GM21526 (cell line): ENCODE data around the gene NFATC2.
"Not testable (repeated sequence)": the region's sequence is repeated elsewhere in the genome, so short reads cannot be mapped to it uniquely, and the experiment has no call there.

ENCODE experiments used
- ATAC-seq: cut with Tn5 transposase; IDR thresholded peaks from one replicate; pipeline ENCODE4 v1.9.1; 2021; ENCODE audit warnings: moderate library complexity; ENCODE audit not compliant: unreplicated experiment, low FRiP score

Gene NFATC2

GRCh38 chr20:51481341-51481914 is 61.1 kb downstream of the NFATC2 start:
- no peak for ATAC-seq

- peak; percentile 59 for ATAC-seq
Measured at GRCh38 chr20:51480507-51481270, 61.8 kb downstream of the NFATC2 start.

- not testable (repeated sequence) for ATAC-seq
Measured at GRCh38 chr20:51476106-51476505, 66.4 kb downstream of the NFATC2 start.

GRCh38 chr20:51473771-51474170 is 68.7 kb downstream of the NFATC2 start:
- ATAC-seq = no peak

GRCh38 chr20:51473256-51473655 is 69.3 kb downstream of the NFATC2 start:
- ATAC-seq = no peak

GRCh38 chr20:51470907-51471411 is 71.6 kb downstream of the NFATC2 start:
- ATAC-seq = no peak

GRCh38 chr20:51470499-51470820 is 72.1 kb downstream of the NFATC2 start:
- no peak for ATAC-seq

- ATAC-seq = no peak
Measured at GRCh38 chr20:51469578-51470498, 72.7 kb downstream of the NFATC2 start.

GRCh38 chr20:51469046-51469445 is 73.5 kb downstream of the NFATC2 start:
- no peak for ATAC-seq

GRCh38 chr20:51468636-51469035 is 73.9 kb downstream of the NFATC2 start:
- ATAC-seq = no peak

- ATAC-seq = no peak
Measured at GRCh38 chr20:51467956-51468626, 74.4 kb downstream of the NFATC2 start.

- ATAC-seq = no peak
Measured at GRCh38 chr20:51463998-51464397, 78.5 kb downstream of the NFATC2 start.

- ATAC-seq = no peak
Measured at GRCh38 chr20:51463560-51463959, 79.0 kb downstream of the NFATC2 start.

- ATAC-seq = no peak
Measured at GRCh38 chr20:51462566-51463276, 79.8 kb downstream of the NFATC2 start.

- not testable (repeated sequence) for ATAC-seq
Measured at GRCh38 chr20:51461846-51462245, 80.7 kb downstream of the NFATC2 start.

- peak; percentile 27 for ATAC-seq
Measured at GRCh38 chr20:51461306-51461705, 81.2 kb downstream of the NFATC2 start.

GRCh38 chr20:51460569-51461265 is 81.8 kb downstream of the NFATC2 start:
- peak; percentile 92 for ATAC-seq

GRCh38 chr20:51460163-51460562 is 82.4 kb downstream of the NFATC2 start:
- ATAC-seq = no peak

- no peak for ATAC-seq
Measured at GRCh38 chr20:51458751-51459439, 83.6 kb downstream of the NFATC2 start.
